DOHH2 (cell line): ENCODE results near the gene TSC1.

Experiments
- CTCF ChIP-seq: fragments of 200-600 bp; sonication (generic); IDR thresholded peaks from one replicate; pipeline ENCODE4 v1.5.1; 2014; ENCODE audit warnings: antibody characterized with exemption, mild to moderate bottlenecking, low read depth, low read length; ENCODE audit not compliant: poor library complexity, severe bottlenecking
- EZH2phosphoT487 ChIP-seq: fragments of 200-600 bp; sonication (generic); IDR thresholded peaks from 2 replicates; pipeline ENCODE4 v1.6.1; 2017; ENCODE audit warnings: borderline replicate concordance, mild to moderate bottlenecking, antibody characterized with exemption, low read length, moderate library complexity, mixed read lengths

GRCh38 chr9:132873403-132873802 is 71.0 kb downstream of the TSC1 start:
- TF ChIP-seq CTCF (no peak), EZH2phosphoT487 (no peak)
